Hepatocyte (in vitro differentiated cells): Measurements from ENCODE around the gene IMMT.

Experiments
- CTCF ChIP-seq: fragments of 200-600 bp; sonication (generic); IDR thresholded peaks from 2 replicates; pipeline ENCODE4 v1.5.1; 2016; ENCODE audit warnings: antibody characterized with exemption, mild to moderate bottlenecking; ENCODE audit not compliant: poor library complexity
- EZH2 ChIP-seq: fragments of 200-600 bp; sonication (generic); IDR thresholded peaks from 2 replicates; pipeline ENCODE4 v1.6.1; 2016; ENCODE audit warnings: antibody characterized with exemption, mild to moderate bottlenecking, borderline replicate concordance

GRCh38 chr2:86143307-86143706, 52.0 kb downstream of the IMMT start:
- TF ChIP-seq EZH2 (no peak), CTCF (no peak)
